ENCODE results near the gene TACO1.

Gene TACO1

DNA sequence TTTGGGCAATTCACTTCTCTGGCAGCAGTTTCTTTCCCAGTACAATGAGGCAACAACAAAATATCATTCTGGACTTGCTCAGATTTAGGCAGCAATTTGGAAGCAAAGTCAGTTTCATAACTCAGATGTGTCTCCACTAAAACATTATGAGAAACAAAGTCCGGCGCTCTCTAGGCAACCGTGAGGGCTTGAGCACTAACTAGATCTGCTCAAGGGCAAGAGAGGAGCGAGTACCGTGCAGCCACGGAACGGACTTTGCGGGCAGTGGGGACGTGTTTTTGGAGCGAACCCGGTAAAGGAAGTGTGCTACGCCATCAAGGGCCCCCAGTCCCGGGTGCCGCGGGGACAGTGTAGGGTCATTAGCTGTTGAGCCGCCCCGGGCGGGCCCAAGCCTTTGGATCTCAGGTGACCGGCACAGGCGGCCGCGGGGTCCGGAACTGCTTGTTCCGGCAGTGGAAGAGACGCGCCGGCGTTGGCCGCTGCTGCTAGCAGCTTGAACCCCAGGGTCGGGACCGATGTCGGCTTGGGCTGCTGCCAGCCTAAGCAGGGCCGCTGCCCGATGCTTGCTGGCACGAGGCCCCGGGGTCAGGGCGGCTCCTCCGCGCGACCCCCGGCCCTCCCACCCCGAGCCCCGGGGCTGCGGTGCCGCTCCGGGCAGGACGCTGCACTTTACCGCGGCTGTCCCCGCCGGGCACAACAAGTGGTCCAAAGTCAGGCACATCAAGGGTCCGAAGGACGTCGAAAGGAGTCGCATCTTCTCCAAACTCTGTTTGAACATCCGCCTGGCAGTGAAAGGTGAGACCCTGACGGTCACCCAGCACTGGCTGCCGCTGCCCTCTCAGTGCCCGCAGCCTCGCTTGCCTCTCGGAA, at the start of gene TACO1:
Gene TACO1 (plus strand): TSS at position 327 of the 870 bp plus-strand sequence. CDS start 189 bp downstream, at position 516.
- no peaks in the 10 kb centered on the region for H3K36me3 ChIP-seq (ENCODE audit: control insufficient read depth, insufficient read depth, low read length)
- TF ChIP-seq, protein P1, sequence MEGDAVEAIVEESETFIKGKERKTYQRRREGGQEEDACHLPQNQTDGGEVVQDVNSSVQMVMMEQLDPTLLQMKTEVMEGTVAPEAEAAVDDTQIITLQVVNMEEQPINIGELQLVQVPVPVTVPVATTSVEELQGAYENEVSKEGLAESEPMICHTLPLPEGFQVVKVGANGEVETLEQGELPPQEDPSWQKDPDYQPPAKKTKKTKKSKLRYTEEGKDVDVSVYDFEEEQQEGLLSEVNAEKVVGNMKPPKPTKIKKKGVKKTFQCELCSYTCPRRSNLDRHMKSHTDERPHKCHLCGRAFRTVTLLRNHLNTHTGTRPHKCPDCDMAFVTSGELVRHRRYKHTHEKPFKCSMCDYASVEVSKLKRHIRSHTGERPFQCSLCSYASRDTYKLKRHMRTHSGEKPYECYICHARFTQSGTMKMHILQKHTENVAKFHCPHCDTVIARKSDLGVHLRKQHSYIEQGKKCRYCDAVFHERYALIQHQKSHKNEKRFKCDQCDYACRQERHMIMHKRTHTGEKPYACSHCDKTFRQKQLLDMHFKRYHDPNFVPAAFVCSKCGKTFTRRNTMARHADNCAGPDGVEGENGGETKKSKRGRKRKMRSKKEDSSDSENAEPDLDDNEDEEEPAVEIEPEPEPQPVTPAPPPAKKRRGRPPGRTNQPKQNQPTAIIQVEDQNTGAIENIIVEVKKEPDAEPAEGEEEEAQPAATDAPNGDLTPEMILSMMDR (IDR thresholded peaks at IDR 0.05; ENCODE audit: insufficient read depth, low read length, poor library complexity, severe bottlenecking) = no peak

DNA sequence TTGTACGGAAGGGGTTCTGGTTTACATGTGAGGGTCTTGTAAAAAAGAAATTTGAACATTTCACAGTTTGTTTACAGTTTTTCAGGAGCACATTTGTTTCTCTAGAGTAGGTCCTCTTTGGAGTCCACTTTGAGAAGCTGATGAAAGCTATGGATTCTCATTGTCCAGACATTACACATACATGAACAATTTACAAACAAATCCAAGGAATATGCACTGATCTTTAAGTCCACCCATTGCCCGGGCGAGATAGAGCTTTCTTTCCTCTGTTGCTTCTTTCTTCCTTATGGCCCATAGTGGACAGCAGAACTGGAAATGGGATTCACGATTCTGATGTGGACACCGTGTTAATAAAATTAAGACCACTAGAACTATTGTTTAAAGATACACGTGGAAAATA, 48.5 kb upstream of the TACO1 start:
- H3K36me3 ChIP-seq (ENCODE audit: control insufficient read depth, insufficient read depth, low read length) = no peaks in the 10 kb centered on the region
- H3K4me3 ChIP-seq (replicated peaks; ENCODE audit: low read depth, low read length) = peak overlapping the region; percentile 98
- DNase-seq (ENCODE audit: extremely low read depth, insufficient read length) = no peak
- TF ChIP-seq, protein P1 (IDR thresholded peaks at IDR 0.05; ENCODE audit: insufficient read depth, low read length, poor library complexity, severe bottlenecking) = no peak
- H3K27me3 ChIP-seq (replicated peaks; ENCODE audit: control insufficient read depth, insufficient read depth, low read length) = no peaks in the 10 kb centered on the region

More for the DNA sequence above, at the start of gene TACO1:
- Histone ChIP-seq H3K27me3 (replicated peaks; ENCODE audit: control insufficient read depth, insufficient read depth, low read length) (no peaks in the 10 kb centered on the region), H3K4me3 (replicated peaks; ENCODE audit: low read depth, low read length) (peak within 1 kb of the TSS; percentile 91)
- peak; percentile 85 for DNase-seq (ENCODE audit: extremely low read depth, insufficient read length)

DNA sequence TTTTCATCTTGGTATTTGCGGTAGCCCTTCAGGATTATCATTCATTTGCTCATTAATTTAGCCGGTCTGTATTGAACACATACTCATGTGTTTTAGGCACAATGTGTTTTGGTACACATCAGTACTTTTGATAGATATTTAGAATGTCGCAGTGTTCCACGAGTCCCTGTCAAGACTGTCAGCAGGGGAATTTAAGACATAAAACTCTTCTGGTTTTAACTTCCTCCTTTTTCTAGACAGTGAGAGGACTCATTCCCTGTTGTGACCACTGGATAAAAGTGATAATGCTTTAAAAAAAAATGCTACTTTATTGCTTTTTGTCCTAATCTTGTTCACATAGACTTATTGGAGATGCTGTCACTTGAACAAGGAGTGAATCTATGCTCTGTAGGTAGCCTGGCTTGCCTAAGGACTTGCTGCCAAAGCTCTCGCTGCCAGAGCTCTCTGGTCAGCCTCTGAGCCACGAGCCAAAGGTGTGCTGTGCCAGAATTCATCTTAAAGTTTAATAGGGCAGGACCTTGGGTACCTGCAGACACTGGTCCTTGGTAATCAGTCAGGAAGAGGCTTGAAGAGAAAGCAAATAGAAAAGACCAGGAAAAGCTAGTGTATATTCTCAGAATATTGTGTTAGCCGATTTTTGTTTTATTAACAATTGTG, 45.1 kb upstream of the TACO1 start:
- TF ChIP-seq, protein P1 (IDR thresholded peaks at IDR 0.05; ENCODE audit: insufficient read depth, low read length, poor library complexity, severe bottlenecking) = no peak
- H3K27me3 ChIP-seq (replicated peaks; ENCODE audit: control insufficient read depth, insufficient read depth, low read length) = no peaks in the 10 kb centered on the region
- H3K36me3 ChIP-seq (ENCODE audit: control insufficient read depth, insufficient read depth, low read length) = no peaks in the 10 kb centered on the region
- no peak overlapping the region for H3K4me3 ChIP-seq (replicated peaks; ENCODE audit: low read depth, low read length)
- no peak for DNase-seq (ENCODE audit: extremely low read depth, insufficient read length)

DNA sequence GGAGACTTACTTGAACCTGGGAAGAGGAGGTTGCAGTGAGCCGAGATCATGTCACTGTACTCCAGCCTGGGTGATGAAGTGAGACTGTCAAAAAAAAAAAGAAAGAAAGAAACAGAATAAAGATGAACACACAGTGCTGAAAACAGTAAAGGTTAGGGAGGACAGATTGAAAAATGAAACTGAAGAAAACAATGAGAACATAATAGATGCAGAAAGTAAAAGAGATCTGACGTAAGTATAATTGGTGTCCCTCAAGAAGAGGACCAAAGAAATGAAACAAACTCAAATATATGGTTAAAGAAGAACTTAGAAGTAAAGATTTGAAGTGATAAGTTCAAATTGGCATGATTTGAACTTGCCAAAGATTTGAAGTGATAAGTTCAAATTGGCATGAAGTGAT, 43.3 kb upstream of the TACO1 start:
- Histone ChIP-seq H3K27me3 (replicated peaks; ENCODE audit: control insufficient read depth, insufficient read depth, low read length) (no peaks in the 10 kb centered on the region), H3K4me3 (replicated peaks; ENCODE audit: low read depth, low read length) (no peak overlapping the region), H3K36me3 (ENCODE audit: control insufficient read depth, insufficient read depth, low read length) (no peaks in the 10 kb centered on the region)
- no peak for DNase-seq (ENCODE audit: extremely low read depth, insufficient read length)
- TF ChIP-seq, protein P1 (IDR thresholded peaks at IDR 0.05; ENCODE audit: insufficient read depth, low read length, poor library complexity, severe bottlenecking) = no peak

DNA sequence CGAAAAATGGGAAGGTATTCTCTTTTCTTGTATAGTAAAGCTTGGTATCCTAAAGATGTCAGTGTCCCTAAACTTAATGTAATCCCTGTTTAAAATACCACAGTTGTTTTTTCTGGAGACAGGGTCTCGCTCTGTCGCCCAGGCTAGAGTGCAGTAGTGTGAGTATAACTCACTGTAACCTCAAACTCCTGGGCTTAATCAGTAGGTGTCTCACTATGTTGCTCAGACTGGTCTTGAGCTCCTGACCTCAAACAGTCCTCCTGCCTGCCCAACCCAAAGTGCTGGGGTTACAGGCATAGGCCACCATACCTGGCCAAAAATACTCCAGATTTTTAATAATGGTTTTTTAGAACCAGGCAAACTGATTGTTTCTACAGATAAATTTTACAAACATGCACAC, 42.3 kb upstream of the TACO1 start:
- Histone ChIP-seq H3K36me3 (ENCODE audit: control insufficient read depth, insufficient read depth, low read length) (no peaks in the 10 kb centered on the region), H3K4me3 (replicated peaks; ENCODE audit: low read depth, low read length) (no peak overlapping the region), H3K27me3 (replicated peaks; ENCODE audit: control insufficient read depth, insufficient read depth, low read length) (no peaks in the 10 kb centered on the region)
- DNase-seq (ENCODE audit: extremely low read depth, insufficient read length) = no peak
- TF ChIP-seq, protein P1 (IDR thresholded peaks at IDR 0.05; ENCODE audit: insufficient read depth, low read length, poor library complexity, severe bottlenecking) = no peak
